ENCODE data around the gene USP54. TPM values are rescaled to one million over a fixed set of nuclear protein-coding genes. Genes with fewer than 3 reads are reported as not detected.
"Not testable (repeated sequence)": the region's sequence is repeated elsewhere in the genome, so short reads cannot be mapped to it uniquely, and the experiment has no call there.

Gene USP54, protein sequence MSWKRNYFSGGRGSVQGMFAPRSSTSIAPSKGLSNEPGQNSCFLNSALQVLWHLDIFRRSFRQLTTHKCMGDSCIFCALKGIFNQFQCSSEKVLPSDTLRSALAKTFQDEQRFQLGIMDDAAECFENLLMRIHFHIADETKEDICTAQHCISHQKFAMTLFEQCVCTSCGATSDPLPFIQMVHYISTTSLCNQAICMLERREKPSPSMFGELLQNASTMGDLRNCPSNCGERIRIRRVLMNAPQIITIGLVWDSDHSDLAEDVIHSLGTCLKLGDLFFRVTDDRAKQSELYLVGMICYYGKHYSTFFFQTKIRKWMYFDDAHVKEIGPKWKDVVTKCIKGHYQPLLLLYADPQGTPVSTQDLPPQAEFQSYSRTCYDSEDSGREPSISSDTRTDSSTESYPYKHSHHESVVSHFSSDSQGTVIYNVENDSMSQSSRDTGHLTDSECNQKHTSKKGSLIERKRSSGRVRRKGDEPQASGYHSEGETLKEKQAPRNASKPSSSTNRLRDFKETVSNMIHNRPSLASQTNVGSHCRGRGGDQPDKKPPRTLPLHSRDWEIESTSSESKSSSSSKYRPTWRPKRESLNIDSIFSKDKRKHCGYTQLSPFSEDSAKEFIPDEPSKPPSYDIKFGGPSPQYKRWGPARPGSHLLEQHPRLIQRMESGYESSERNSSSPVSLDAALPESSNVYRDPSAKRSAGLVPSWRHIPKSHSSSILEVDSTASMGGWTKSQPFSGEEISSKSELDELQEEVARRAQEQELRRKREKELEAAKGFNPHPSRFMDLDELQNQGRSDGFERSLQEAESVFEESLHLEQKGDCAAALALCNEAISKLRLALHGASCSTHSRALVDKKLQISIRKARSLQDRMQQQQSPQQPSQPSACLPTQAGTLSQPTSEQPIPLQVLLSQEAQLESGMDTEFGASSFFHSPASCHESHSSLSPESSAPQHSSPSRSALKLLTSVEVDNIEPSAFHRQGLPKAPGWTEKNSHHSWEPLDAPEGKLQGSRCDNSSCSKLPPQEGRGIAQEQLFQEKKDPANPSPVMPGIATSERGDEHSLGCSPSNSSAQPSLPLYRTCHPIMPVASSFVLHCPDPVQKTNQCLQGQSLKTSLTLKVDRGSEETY (N-terminal part only)
- total RNA-seq, result 3.4 and 7.2 TPM in 2 replicates

DNA sequence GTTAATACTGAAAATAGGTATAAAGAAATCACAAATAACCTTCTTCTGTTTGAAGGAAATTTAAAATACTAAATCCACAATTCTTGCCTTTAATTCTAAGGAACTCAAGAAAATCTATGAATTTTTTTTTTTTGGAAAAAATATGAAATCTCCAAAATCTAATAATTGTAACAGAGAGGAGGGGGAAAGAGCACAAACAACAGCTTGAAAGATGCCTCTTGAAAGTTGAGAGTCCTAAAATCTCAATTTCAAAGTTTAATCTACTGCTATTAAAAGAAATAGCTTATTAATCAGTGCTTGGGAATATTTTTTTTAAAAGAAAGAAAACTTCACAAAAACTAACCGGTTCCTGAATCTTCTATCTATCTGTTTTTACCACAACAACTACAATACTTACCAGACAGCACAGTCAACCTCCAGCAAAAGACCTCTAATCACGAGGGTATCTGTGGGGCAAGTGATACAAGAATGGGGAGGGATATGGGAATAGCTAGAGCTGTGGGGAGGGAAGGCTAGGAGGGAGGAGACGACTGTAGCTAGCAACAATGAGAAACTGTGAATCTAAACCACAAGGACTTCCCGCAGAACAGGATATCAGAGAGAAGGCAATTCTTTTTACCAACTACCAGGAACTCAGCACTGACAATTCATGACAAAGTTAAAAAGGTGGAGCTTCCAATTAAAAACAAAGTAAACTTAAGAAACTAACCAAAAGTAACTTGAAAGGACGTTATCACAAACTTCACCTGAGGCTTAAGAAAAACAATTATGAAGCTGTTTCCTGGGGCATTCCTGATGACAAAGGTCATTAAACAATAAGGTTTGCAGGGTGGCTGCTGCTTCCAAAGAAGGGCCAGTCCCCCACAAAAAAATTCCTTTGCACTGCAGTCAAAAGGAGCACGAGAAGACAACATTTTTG, at the start of gene USP54:
Gene USP54, minus strand, starts transcription at position 462 of the 919 bp plus-strand sequence. CDS start 15,684 bp downstream, outside the sequence.
- DNase-seq (ENCODE audit: low read depth in 2 of 2), result peak; percentile 35 to 86

GRCh38 chr10:73639286-73639685, 48.1 kb upstream of the USP54 start:
- DNase-seq (ENCODE audit: low read depth in 2 of 2), result no peak

DNA sequence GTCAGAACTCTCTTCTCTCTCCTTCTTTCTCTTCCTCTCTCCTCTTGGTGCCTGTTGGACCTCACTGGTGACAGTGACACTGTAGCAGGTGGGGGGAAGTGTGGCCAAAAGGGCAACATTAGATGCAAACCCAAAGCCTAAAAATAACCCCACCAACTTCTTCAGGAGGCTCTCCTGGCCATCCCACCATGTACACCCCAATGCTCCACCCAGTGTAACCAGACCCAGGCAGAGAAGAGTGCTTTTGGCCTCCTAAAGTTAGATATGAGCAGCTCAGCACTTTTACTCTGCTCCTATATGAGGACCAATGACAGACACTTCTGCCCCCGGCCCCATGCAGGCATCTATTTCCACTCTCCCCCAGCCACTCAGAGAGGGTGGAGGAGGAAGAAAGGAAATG, 44.6 kb upstream of the USP54 start:
- DNase-seq (ENCODE audit: low read depth in 2 of 2), result no peak

GRCh38 chr10:73634421-73634820, 43.3 kb upstream of the USP54 start:
- no peak for DNase-seq (ENCODE audit: low read depth in 2 of 2)

GRCh38 chr10:73629165-73629564, 38.0 kb upstream of the USP54 start:
- DNase-seq (ENCODE audit: low read depth in 2 of 2), result no peak

DNA sequence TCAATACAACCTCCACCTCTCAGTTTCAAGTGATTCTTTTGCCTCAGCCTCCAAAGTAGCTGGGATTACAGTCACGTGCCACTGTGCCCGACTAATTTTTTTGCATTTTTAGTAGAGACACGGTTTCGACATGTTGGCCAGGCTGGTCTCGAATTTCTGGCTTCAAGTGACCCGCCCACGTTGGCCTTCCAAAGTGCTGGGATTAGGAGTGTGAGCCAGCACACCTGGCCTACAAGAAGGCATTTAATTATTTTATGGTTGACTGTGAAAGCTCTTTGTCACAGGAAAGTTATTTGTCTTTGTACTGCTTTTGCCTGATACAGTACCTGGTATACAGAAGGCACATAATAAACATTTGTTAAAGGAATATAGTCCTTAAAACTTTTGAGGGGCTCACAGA, 37.3 kb upstream of the USP54 start:
- no peak for DNase-seq (ENCODE audit: low read depth in 2 of 2)

DNA sequence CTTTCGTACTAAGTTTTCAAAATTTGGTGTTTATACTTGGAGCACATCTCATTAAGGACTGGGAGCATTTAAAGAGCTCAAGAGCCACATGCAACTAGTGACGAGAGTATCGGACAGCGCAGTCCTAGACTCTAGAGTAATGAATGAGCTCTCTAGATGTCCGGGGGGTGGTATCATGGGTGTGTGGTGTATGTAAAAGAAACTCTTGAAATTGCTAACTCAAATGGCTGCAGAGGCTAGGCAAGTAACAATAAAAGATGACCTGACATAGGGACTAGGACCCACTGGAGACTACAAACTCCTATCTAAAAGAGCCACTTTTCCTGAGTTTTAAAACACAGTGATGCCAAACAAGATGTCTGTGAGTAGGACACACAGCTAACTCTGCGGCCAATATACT, 36.2 kb upstream of the USP54 start:
- no peak for DNase-seq (ENCODE audit: low read depth in 2 of 2)

DNA sequence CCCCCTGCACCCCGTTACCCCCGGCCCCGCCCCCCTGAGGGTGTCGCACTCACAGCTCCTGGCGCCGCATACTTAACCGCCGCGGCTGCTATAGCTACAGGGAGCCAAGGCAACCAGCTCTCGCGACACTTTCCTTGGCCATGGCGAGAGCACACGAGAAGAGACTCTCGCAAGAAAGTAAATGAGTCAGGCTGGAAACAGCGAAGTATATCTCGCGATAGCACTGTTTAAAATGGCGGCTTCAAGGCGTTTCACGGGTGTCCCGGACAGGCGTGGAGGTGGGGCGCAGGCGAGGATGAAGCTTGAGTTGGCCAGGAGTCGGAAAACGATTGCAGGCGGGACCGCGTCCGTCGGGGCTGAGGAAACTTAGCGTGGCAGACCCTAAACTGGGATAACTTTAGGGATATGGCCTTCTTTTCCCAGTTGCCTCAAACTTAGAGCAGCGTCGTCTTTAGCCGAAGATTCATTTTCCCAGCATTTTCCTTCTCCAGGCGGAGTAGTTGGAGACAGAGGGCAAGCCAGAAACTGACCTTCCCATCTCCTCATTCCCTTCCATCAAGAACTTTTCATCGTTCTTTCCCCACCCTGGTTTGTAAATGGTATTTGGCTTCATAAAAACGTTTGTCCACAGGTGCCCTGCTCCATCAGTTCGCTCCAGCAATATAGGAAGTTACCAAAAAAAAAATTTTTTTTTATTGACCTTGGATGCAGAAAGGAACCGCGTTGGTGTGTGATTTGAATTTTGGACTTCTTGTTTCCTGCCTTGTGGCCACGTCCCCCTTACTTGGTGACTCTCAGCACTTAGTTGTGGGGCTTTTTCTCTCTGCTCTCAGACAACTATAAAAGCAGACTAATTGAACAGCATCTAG, 35.0 kb upstream of the USP54 start:
- peak; percentile 98 for DNase-seq (ENCODE audit: low read depth in 2 of 2)

DNA sequence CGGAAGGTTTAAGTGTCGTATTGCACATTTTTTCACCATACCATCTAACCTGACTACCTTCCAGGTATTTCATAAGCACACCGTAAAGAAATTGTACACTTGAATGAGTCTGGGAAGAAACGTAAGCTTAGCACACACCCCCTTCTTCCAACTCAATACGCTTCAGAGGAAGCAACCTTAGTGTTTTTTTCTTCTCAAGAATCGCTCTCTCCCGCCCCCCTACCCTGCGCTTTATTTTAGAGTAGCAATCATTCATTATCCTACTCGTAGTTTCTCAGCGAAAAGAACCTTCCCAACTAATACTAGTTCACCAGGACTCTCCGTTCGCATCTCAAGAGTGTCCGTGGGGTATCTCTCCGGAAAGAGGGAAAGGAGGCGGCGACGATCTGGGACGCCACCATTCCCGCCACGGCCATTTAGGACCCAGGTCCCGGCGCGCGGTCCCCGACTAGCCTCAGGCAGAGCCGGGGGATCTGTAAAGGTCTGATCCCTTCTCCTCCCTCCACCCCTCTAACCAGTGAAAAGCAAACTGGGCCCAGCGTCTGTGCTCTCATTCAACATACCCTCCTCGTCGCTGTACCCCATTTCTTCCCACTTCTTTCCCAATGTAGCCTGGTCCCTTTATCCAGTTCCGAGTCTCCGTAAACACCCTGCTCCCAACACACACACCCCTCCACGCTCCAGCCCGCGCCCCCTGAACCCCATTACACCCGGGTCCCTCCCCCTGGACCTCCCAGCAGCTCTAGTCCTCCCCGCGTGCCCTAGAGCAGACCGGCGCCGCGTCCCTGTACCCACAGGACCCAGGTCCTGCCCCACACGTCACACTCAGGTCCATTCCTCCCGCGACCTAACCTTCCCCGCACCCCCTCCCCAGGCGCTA, 34.1 kb upstream of the USP54 start:
- DNase-seq (ENCODE audit: low read depth in 2 of 2), result peak; percentile 16 to 39

- no peak for DNase-seq (ENCODE audit: low read depth in 2 of 2)
Measured at GRCh38 chr10:73623056-73623455, 31.9 kb upstream of the USP54 start.

- DNase-seq (ENCODE audit: low read depth in 2 of 2), result not testable (repeated sequence)
Measured at GRCh38 chr10:73620974-73621373, 29.8 kb upstream of the USP54 start.

DNA sequence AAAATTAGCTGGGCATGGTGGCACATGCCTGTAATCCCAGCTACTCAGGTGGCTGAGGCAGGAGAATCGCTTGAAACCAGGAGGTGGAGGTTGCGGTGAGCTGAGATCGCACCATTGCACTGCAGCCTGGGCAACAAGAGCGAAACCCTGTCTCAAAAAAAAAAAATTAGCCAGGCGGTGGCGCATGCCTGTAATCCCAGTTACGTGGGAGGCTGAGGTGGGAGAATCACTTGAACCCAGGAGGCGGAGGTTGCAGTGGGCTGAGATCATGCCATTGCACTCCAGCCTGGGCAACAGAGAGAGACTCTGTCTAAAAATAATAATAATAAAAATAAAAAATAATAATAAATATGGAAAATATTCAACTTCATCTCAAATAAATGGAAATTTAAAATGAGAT, 26.0 kb upstream of the USP54 start:
- not testable (repeated sequence) for DNase-seq (ENCODE audit: low read depth in 2 of 2)

DNA sequence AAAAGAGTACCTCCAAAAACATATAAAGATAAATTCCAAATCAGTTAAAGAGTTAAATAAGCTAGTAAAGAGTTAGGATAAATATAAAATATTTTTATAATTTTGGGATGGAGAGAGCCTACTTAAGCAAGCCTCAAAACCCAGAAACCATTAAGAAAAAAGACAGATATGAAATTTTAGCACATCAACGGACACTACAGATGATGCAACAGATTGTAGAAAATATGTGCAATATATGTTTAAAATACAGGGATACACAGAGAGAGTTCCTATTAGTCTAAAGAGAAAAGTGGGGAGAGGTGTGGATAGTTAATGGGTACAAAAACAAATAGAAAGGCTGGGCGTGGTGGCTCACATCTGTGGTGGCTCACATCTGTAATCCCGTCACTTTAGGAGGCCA, 23.6 kb upstream of the USP54 start:
- DNase-seq (ENCODE audit: low read depth in 2 of 2), result no peak

DNA sequence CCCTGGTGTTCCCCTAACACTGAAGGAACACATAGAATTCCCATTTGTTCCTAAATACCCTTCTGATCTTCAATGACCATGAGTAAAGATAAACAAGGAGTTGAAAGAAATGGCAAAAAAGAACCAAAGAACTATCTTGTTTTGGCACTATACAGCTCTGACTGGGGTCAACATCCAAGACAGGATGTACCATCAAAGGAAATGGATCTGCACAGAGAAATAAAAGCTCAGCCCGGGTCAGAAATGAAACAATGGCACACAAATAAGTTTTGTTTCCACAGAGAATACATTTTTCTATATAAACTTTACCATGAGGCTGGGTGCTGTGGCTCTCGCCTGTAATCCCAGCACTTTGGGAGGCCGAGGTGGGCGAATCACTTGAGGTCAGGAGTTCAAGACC, 18.0 kb upstream of the USP54 start:
- peak; percentile 10 to 68 for DNase-seq (ENCODE audit: low read depth in 2 of 2)

GRCh38 chr10:73601486-73601921, 10.4 kb upstream of the USP54 start:
- peak; percentile 19 to 85 for DNase-seq (ENCODE audit: low read depth in 2 of 2)

GRCh38 chr10:73597346-73597745, 6.2 kb upstream of the USP54 start:
- DNase-seq (ENCODE audit: low read depth in 2 of 2), result peak in 1 of 2 donors; percentile 54

- DNase-seq (ENCODE audit: low read depth in 2 of 2), result no peak
Measured at GRCh38 chr10:73593812-73594211, 2.7 kb upstream of the USP54 start.

DNA sequence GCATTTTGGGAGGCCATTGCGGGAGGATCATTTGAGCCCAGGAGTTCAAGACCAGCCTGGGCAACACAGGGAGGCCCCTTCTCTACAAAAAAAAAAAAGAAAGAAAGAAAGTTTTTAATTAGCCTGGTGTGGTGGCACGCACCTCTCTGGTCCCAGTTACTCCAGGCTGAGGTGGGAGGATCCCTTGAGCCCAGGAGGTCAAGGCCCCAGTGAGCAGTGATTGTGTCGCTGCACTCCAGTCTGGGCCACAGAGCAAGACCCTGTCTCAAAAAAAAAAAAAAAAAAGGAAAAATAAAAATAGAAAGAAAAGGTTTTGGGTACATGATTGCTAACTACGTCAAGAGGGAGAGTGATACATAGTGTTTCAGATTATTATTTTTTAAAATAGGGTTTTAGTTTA, 2.0 kb upstream of the USP54 start:
- no peak for DNase-seq (ENCODE audit: low read depth in 2 of 2)
